ENCODE measurements around the gene THBS3.
"Not testable (repeated sequence)": the region's sequence is repeated elsewhere in the genome, so short reads cannot be mapped to it uniquely, and the experiment has no call there.

GRCh38 chr1:155168105-155168445 lies 39.6 kb downstream of the THBS3 start:
- not testable (repeated sequence) for TF ChIP-seq CTCF (IDR thresholded peaks at IDR 0.05; ENCODE audit: poor library complexity); EZH2 (IDR thresholded peaks at IDR 0.05; ENCODE audit: borderline replicate concordance); EZH2phosphoT487 (IDR thresholded peaks at IDR 0.05; ENCODE audit: low read depth, severe bottlenecking, unreplicated experiment)
